K562 (cell line): ENCODE measurements around the gene TRAF7. TPM values are rescaled to one million over a fixed set of nuclear protein-coding genes. Genes with fewer than 3 reads are reported as not detected.

Source experiments
- ATAC-seq: fragments of 200-7000 bp; cut with Tn5 transposase; 3 replicates; pipeline ENCODE4 v1.9.1; 2020; ENCODE audit warnings: moderate library complexity
- BruUV-seq: library from RNA; stranded (reverse); fragments of 400-500 nt; replicated peaks from 2 replicates; lab custom pipeline; 2021; lab: Mats Ljungman, UMichigan
- CTCF ChIA-PET: fragments of 300-600 bp; formaldehyde crosslinking; extraction: SDS; loops from one replicate; lab custom pipeline; 2021; ENCODE audit warnings: low intra/inter-chr PET ratio; lab: Yijun Ruan, JAX
- POLR2A ChIA-PET: fragments of 300-600, 350-650 bp; sonication (Branson Sonifier 250); formaldehyde crosslinking; extraction: SDS; loops from one replicate; lab custom pipeline; 2021; ENCODE audit warnings: antibody characterized with exemption, inconsistent platforms; lab: Yijun Ruan, JAX
- DNase-seq, 4 experiments: peaks; one replicate each; pipeline versions ENCODE4 v3.0.0 to v3.0.0-alpha.2; 2011 to 2018; ENCODE audit warnings: low spot score in 3 of 4, mixed read lengths in 3 of 4; ENCODE audit errors: extremely low read depth in 1 of 4
- FAIRE-seq: peaks from 2 replicates; lab custom pipeline; 2011; peaks lifted over from hg19 to GRCh38; lab: Jason Lieb, UNC
- H2AFZ ChIP-seq: 2 replicates; pipeline ENCODE4 v1.6.0; 2011; ENCODE audit warnings: low read depth, low read length, control low read depth, inconsistent platforms
- H3K27ac ChIP-seq: fragments of 200-600 bp; 3 replicates; pipeline ENCODE4 v1.8.0; 2011; ENCODE audit warnings: low read depth, mild to moderate bottlenecking, control low read depth, inconsistent platforms, low read length, moderate library complexity, mixed read lengths; ENCODE audit errors: extremely low read depth
- H3K27me3 ChIP-seq, 2 experiments: fragments of 300-600 bp in 1 of 2; 2 replicates in 1 of 2; 3 replicates in 1 of 2; pipeline versions ENCODE4 v1.6.0 to v1.8.0; 2011; ENCODE audit warnings: inconsistent platforms in 2 of 2, low read length in 2 of 2, mild to moderate bottlenecking in 1 of 2, mixed read lengths in 1 of 2, moderate library complexity in 1 of 2; ENCODE audit not compliant: control insufficient read depth in 2 of 2, insufficient read depth in 2 of 2
- H3K36me3 ChIP-seq: fragments of 300-600 bp; 3 replicates; pipeline ENCODE4 v1.8.0; 2011; ENCODE audit warnings: mild to moderate bottlenecking, low read length, inconsistent platforms; ENCODE audit not compliant: control insufficient read depth, insufficient read depth
- H3K4me1 ChIP-seq, 2 experiments: fragments of 200-600 bp in 1 of 2; replicated peaks in 1 of 2; 2 replicates in 1 of 2; 3 replicates in 1 of 2; pipeline versions ENCODE4 v1.5.1 to v1.8.0; 2011; ENCODE audit warnings: inconsistent platforms in 2 of 2, low read length in 2 of 2, mild to moderate bottlenecking in 1 of 2, mixed read lengths in 1 of 2, moderate library complexity in 1 of 2; ENCODE audit not compliant: control insufficient read depth in 2 of 2, insufficient read depth in 2 of 2
- H3K4me2 ChIP-seq: 2 replicates; pipeline ENCODE4 v1.6.1; 2011; ENCODE audit warnings: low read length, control low read depth, inconsistent platforms, mixed read lengths; ENCODE audit not compliant: insufficient read depth
- H3K4me3 ChIP-seq: fragments of 200-600 bp; sonication (generic), shearing (Covaris generic); 2 replicates; pipeline ENCODE4 v1.5.1; 2016; ENCODE audit warnings: control low read depth, inconsistent platforms
- H3K79me2 ChIP-seq: fragments of 200-600 bp; 3 replicates; pipeline ENCODE4 v1.8.0; 2011; ENCODE audit warnings: low read length, inconsistent platforms; ENCODE audit not compliant: control insufficient read depth, insufficient read depth
- H3K9ac ChIP-seq, 2 experiments: 2 replicates each; pipeline versions ENCODE4 v1.6.0 to v1.6.1; 2011; ENCODE audit warnings: low read depth in 2 of 2, low read length in 2 of 2, control low read depth in 1 of 2, inconsistent platforms in 1 of 2, mild to moderate bottlenecking in 1 of 2, mixed read lengths in 1 of 2; ENCODE audit not compliant: insufficient read depth in 1 of 2
- H3K9me1 ChIP-seq: one replicate; pipeline ENCODE4 v1.6.0; 2011; ENCODE audit warnings: inconsistent platforms, mild to moderate bottlenecking, low read length, moderate library complexity; ENCODE audit not compliant: control insufficient read depth, insufficient read depth
- H3K9me3 ChIP-seq: replicated peaks from 2 replicates; pipeline ENCODE4 v1.5.1; 2011; ENCODE audit warnings: low read depth, low read length, inconsistent platforms; ENCODE audit not compliant: control insufficient read depth, insufficient read depth
- H4K20me1 ChIP-seq: replicated peaks from 2 replicates; pipeline ENCODE4 v1.6.1; 2011; ENCODE audit warnings: low read length, inconsistent platforms, mixed read lengths; ENCODE audit not compliant: control insufficient read depth, insufficient read depth
- WGBS: fragments of 100-300 bp; shearing (Covaris generic); methylation state at CpG from one replicate; pipeline ENCODE4 v1.1.6; 2016; ENCODE audit warnings: low coverage, mixed read lengths; ENCODE audit not compliant: insufficient coverage; ENCODE audit errors: missing lambda C conversion rate; 5-methylcytosine and 5-hydroxymethylcytosine counted together
- in situ Hi-C: fragments of 300-500 bp; cut with MboI; formaldehyde crosslinking; loops from 4 replicates; pipeline ENCODE4 v1.15.0; 2018; ENCODE audit warnings: inconsistent platforms, mixed read lengths
- intact Hi-C: fragments of 100-400 bp; cut with micrococcal nuclease; formaldehyde crosslinking; loops from 2 replicates; pipeline ENCODE4 v1.14.2; 2022
- polyA plus RNA-seq, 8 experiments: library from polyadenylated mRNA; depleted of rRNA in 4 of 8; stranded (reverse) in 5 of 8; unstranded in 3 of 8; fragments of >200 nt; fragmentation: Nextera tagmentation in 2 of 8; fragmentation: Illumina TruSeq in 1 of 8; extraction: Ambion mirVana in 2 of 8; extraction: Trizol in 1 of 8; gene quantifications; 2 replicates each; pipeline versions ENCODE4 v1.2.1 to v1.2.3, GENCODE V29; 2011 to 2014; ENCODE audit warnings: inconsistent platforms in 1 of 8, missing spikeins in 1 of 8
- total RNA-seq, 7 experiments: library from RNA; depleted of rRNA in 6 of 7; stranded (reverse); fragments of >200 nt in 6 of 7; fragmentation: Illumina TruSeq in 2 of 7; extraction: Trizol in 2 of 7; gene quantifications; 2 replicates each; pipeline versions ENCODE4 v1.2.1 to v1.2.3, GENCODE V29; 2011 to 2021; ENCODE audit warnings: low replicate concordance in 1 of 7
- TF ChIP-seq, protein P1 (sequence below), 3 experiments: fragments of 200-800 bp in 1 of 3; sonication (Bioruptor generic) in 1 of 3; sonication (generic) in 1 of 3; formaldehyde crosslinking in 1 of 3; IDR thresholded peaks; 2 replicates each; pipeline versions ENCODE4 v1.6.1 to v1.8.0; 2016 to 2022; ENCODE audit warnings: mild to moderate bottlenecking in 2 of 3, missing compliant biosample characterization in 2 of 3, missing genetic modification characterization in 2 of 3, missing genetic modification reagents in 1 of 3
- TF ChIP-seq, protein P2 (sequence below): fragments of 450-650 bp; formaldehyde crosslinking; IDR thresholded peaks from 2 replicates; pipeline ENCODE4 v1.4.0; 2020; ENCODE audit warnings: mild to moderate bottlenecking
- TF ChIP-seq, protein P3 (sequence below): sonication (generic); formaldehyde crosslinking; IDR thresholded peaks from 2 replicates; pipeline ENCODE4 v1.8.1; 2023; ENCODE audit warnings: mild to moderate bottlenecking, missing genetic modification reagents
- TF ChIP-seq, protein P4 (sequence below): fragments of 450-650 bp; IDR thresholded peaks from 2 replicates; pipeline ENCODE4 v1.6.1; 2016; ENCODE audit warnings: borderline replicate concordance
- TF ChIP-seq, protein P5 (sequence below): fragments of 450-650 bp; IDR thresholded peaks from 2 replicates; pipeline ENCODE4 v1.6.1; 2016; ENCODE audit warnings: mild to moderate bottlenecking
- TF ChIP-seq, protein P6 (sequence below), 2 experiments: fragments of 200-800 bp in 1 of 2; sonication (Bioruptor generic) in 1 of 2; sonication (generic) in 1 of 2; formaldehyde crosslinking in 1 of 2; IDR thresholded peaks in 1 of 2; conservative IDR thresholded peaks in 1 of 2; 2 replicates each; pipeline versions ENCODE4 v1.5.0 to v1.6.1; 2016 to 2020; ENCODE audit warnings: missing compliant biosample characterization in 1 of 2, missing genetic modification characterization in 1 of 2, missing genetic modification reagents in 1 of 2

The TRAF7 gene
- total and polyA plus RNA-seq, 9 of the 15 experiments (the other 6 are each of a cell fraction or from before 2014, with no cell fraction given): 1.1 to 113 (median 41.6) TPM

DNA sequence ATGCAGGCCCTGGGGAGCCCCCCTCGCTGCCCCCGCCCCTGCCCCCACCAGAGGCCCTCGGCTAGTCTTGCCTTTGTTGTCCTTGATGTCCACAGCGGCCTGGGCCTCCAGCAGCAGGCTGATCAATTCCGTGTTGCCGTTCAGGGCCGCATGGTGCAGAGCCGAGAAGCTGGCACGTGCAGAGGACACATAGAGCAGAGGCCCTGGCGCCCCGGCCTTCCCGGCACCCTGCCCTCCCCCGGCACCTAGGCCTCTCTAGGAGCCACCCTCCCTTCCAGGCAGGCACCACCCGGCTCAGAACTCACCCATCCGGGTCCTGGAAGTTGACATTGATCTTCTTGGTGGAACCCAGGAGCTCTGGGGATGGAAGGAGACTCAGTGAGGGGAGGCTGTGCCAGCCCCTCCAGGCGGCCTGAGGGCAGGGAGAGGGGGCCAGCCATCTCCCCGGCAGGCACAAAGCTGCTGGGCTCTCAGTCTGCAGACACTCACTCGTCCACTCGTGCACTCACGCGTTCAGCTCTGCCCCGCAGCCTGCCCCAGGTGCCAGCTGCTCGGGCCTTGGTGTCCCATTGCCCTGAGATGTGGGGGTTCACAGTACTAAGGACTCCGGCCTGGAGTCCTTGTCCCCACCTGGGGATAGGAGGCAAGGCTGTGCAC is 34.5 kb downstream of the TRAF7 start:
- Histone ChIP-seq H3K27me3 (no peaks in the 10 kb centered on the region), H2AFZ (no peak overlapping the region), H3K9me3 (no peaks in the 10 kb centered on the region), H3K36me3 (no peaks in the 10 kb centered on the region), H3K79me2 (no peaks in the 10 kb centered on the region), H3K4me1 (peaks cover 2 to 67% of the 10 kb centered on the region in 2 experiments; a peak in 3 of 5 replicates), H3K4me2 (no peak overlapping the region), H3K4me3 (no peak overlapping the region), H3K9me1 (no peaks in the 10 kb centered on the region), H4K20me1 (0 out of 2 replicates have a peak, but pooled peaks cover 6% of the 10 kb centered on the region), H3K27ac (no peak overlapping the region), H3K9ac (peak overlapping the region in 1 of 2 experiments; percentile 58; a peak in 2 of 4 replicates)
- no peak for DNase-seq
- no TSS peak for BruUV-seq
- POLR2A ChIA-PET: interaction anchor here (1.1 to 3.4 kb wide), 3 partner anchors 10 to 39 kb away, joined by 3 to 11 read pairs (median 5); partner anchors contain the start of gene TRAF7
- 84% methylated on average over 21 of the region's 24 CpGs for WGBS
- FAIRE-seq: no peak
- CTCF ChIA-PET: no interaction called here
- intact Hi-C loops (no loop called here), in situ Hi-C loops (no loop called here)
- ATAC-seq: no peak
- TF ChIP-seq, protein P1, sequence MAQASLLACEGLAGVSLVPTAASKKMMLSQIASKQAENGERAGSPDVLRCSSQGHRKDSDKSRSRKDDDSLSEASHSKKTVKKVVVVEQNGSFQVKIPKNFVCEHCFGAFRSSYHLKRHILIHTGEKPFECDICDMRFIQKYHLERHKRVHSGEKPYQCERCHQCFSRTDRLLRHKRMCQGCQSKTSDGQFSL (CRISPR knock-in tag; IDR thresholded peaks at IDR 0.05): no peak
- TF ChIP-seq, protein P1 (tag; IDR thresholded peaks at IDR 0.05): no peak
- TF ChIP-seq, protein P2, sequence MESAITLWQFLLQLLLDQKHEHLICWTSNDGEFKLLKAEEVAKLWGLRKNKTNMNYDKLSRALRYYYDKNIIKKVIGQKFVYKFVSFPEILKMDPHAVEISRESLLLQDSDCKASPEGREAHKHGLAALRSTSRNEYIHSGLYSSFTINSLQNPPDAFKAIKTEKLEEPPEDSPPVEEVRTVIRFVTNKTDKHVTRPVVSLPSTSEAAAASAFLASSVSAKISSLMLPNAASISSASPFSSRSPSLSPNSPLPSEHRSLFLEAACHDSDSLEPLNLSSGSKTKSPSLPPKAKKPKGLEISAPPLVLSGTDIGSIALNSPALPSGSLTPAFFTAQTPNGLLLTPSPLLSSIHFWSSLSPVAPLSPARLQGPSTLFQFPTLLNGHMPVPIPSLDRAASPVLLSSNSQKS: no peak
- TF ChIP-seq, protein P3, sequence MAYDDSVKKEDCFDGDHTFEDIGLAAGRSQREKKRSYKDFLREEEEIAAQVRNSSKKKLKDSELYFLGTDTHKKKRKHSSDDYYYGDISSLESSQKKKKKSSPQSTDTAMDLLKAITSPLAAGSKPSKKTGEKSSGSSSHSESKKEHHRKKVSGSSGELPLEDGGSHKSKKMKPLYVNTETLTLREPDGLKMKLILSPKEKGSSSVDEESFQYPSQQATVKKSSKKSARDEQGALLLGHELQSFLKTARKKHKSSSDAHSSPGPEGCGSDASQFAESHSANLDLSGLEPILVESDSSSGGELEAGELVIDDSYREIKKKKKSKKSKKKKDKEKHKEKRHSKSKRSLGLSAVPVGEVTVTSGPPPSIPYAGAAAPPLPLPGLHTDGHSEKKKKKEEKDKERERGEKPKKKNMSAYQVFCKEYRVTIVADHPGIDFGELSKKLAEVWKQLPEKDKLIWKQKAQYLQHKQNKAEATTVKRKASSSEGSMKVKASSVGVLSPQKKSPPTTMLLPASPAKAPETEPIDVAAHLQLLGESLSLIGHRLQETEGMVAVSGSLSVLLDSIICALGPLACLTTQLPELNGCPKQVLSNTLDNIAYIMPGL (CRISPR knock-in tag): no peak
- TF ChIP-seq, protein P4, sequence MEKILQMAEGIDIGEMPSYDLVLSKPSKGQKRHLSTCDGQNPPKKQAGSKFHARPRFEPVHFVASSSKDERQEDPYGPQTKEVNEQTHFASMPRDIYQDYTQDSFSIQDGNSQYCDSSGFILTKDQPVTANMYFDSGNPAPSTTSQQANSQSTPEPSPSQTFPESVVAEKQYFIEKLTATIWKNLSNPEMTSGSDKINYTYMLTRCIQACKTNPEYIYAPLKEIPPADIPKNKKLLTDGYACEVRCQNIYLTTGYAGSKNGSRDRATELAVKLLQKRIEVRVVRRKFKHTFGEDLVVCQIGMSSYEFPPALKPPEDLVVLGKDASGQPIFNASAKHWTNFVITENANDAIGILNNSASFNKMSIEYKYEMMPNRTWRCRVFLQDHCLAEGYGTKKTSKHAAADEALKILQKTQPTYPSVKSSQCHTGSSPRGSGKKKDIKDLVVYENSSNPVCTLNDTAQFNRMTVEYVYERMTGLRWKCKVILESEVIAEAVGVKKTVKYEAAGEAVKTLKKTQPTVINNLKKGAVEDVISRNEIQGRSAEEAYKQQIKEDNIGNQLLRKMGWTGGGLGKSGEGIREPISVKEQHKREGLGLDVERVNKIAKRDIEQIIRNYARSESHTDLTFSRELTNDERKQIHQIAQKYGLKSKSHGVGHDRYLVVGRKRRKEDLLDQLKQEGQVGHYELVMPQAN: no peak
- TF ChIP-seq, protein P5, sequence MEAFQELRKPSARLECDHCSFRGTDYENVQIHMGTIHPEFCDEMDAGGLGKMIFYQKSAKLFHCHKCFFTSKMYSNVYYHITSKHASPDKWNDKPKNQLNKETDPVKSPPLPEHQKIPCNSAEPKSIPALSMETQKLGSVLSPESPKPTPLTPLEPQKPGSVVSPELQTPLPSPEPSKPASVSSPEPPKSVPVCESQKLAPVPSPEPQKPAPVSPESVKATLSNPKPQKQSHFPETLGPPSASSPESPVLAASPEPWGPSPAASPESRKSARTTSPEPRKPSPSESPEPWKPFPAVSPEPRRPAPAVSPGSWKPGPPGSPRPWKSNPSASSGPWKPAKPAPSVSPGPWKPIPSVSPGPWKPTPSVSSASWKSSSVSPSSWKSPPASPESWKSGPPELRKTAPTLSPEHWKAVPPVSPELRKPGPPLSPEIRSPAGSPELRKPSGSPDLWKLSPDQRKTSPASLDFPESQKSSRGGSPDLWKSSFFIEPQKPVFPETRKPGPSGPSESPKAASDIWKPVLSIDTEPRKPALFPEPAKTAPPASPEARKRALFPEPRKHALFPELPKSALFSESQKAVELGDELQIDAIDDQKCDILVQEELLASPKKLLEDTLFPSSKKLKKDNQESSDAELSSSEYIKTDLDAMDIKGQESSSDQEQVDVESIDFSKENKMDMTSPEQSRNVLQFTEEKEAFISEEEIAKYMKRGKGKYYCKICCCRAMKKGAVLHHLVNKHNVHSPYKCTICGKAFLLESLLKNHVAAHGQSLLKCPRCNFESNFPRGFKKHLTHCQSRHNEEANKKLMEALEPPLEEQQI: no peak
- TF ChIP-seq, protein P6, sequence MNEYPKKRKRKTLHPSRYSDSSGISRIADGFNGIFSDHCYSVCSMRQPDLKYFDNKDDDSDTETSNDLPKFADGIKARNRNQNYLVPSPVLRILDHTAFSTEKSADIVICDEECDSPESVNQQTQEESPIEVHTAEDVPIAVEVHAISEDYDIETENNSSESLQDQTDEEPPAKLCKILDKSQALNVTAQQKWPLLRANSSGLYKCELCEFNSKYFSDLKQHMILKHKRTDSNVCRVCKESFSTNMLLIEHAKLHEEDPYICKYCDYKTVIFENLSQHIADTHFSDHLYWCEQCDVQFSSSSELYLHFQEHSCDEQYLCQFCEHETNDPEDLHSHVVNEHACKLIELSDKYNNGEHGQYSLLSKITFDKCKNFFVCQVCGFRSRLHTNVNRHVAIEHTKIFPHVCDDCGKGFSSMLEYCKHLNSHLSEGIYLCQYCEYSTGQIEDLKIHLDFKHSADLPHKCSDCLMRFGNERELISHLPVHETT (CRISPR knock-in tag; conservative IDR thresholded peaks at IDR 0.05 in 1 of 2, IDR thresholded peaks at IDR 0.05 in 1 of 2): no peak
